WTC11 (cell line): Measurements from ENCODE around the gene SYT9. TPM values are rescaled to one million over a fixed set of nuclear protein-coding genes. Genes with fewer than 3 reads are reported as not detected.

ENCODE experiments used
- ATAC-seq: fragments of 200-7000 bp; cut with Tn5 transposase; 2 replicates; pipeline ENCODE4 v1.10.0; 2021; ENCODE audit warnings: mild to moderate bottlenecking, moderate library complexity
- CTCF ChIA-PET: fragments of 300-600 bp; sonication (Branson Sonifier 250); formaldehyde crosslinking; loops from one replicate; lab custom pipeline; 2021; ENCODE audit warnings: antibody characterized with exemption; lab: Charles Lee
- POLR2A ChIA-PET: fragments of 350-600 bp; sonication (Branson Sonifier 250); formaldehyde crosslinking; loops from one replicate; lab custom pipeline; 2021; ENCODE audit warnings: antibody characterized with exemption; lab: Charles Lee
- DNase-seq: peaks from one replicate; pipeline ENCODE4 v3.0.0; 2021; ENCODE audit warnings: low spot score
- H3K27ac Mint-ChIP-seq: 2 replicates; pipeline ENCODE4 v1.8.0; 2021; ENCODE audit warnings: mixed read lengths
- H3K27me3 Mint-ChIP-seq: 2 replicates; pipeline ENCODE4 v1.8.0; 2021; ENCODE audit warnings: low read depth, mild to moderate bottlenecking, moderate library complexity, mixed read lengths
- H3K36me3 Mint-ChIP-seq: 2 replicates; pipeline ENCODE4 v1.8.0; 2021; ENCODE audit warnings: mixed read lengths
- H3K4me1 Mint-ChIP-seq: 2 replicates; pipeline ENCODE4 v1.8.0; 2022; ENCODE audit warnings: mixed read lengths
- H3K4me3 Mint-ChIP-seq: 2 replicates; pipeline ENCODE4 v1.8.0; 2021; ENCODE audit warnings: mild to moderate bottlenecking, moderate library complexity, mixed read lengths
- H3K9me3 Mint-ChIP-seq: 2 replicates; pipeline ENCODE4 v1.8.0; 2021; ENCODE audit warnings: mixed read lengths
- CREM ChIP-seq: sonication (generic); formaldehyde crosslinking; IDR thresholded peaks from 2 replicates; pipeline ENCODE4 v1.8.1; 2022; ENCODE audit warnings: mild to moderate bottlenecking, missing genetic modification reagents, moderate library complexity
- FOXJ3 ChIP-seq: sonication (generic); formaldehyde crosslinking; IDR thresholded peaks from 2 replicates; pipeline ENCODE4 v1.9.0; 2021; ENCODE audit warnings: missing genetic modification reagents, mild to moderate bottlenecking, borderline replicate concordance
- FOXP1 ChIP-seq: sonication (generic); formaldehyde crosslinking; IDR thresholded peaks from 2 replicates; pipeline ENCODE4 v1.8.0; 2022; ENCODE audit warnings: missing genetic modification reagents, mild to moderate bottlenecking, moderate library complexity, borderline replicate concordance
- HMGXB4 ChIP-seq: sonication (generic); formaldehyde crosslinking; IDR thresholded peaks from 2 replicates; pipeline ENCODE4 v1.8.1; 2023; ENCODE audit warnings: mild to moderate bottlenecking, moderate library complexity, missing genetic modification reagents
- IRF2 ChIP-seq: sonication (generic); formaldehyde crosslinking; IDR thresholded peaks from 2 replicates; pipeline ENCODE4 v1.8.0; 2022; ENCODE audit warnings: low read depth, missing genetic modification reagents, borderline replicate concordance
- NFYB ChIP-seq: sonication (generic); formaldehyde crosslinking; conservative IDR thresholded peaks from 2 replicates; pipeline ENCODE4 v1.8.0; 2022; ENCODE audit warnings: low read depth, missing genetic modification reagents
- PREB ChIP-seq: sonication (generic); formaldehyde crosslinking; IDR thresholded peaks from 2 replicates; pipeline ENCODE4 v1.8.1; 2022; ENCODE audit warnings: mild to moderate bottlenecking, missing genetic modification reagents, moderate library complexity, borderline replicate concordance
- SMAD3 ChIP-seq: sonication (generic); formaldehyde crosslinking; IDR thresholded peaks from 2 replicates; pipeline ENCODE4 v1.8.0; 2022; ENCODE audit warnings: missing genetic modification reagents, mild to moderate bottlenecking, borderline replicate concordance
- ZNF219 ChIP-seq: sonication (generic); formaldehyde crosslinking; IDR thresholded peaks from 2 replicates; pipeline ENCODE4 v1.8.0; 2023; ENCODE audit warnings: missing genetic modification reagents, mild to moderate bottlenecking, borderline replicate concordance
- ZNF232 ChIP-seq: sonication (generic); formaldehyde crosslinking; IDR thresholded peaks from 2 replicates; pipeline ENCODE4 v1.8.0; 2022; ENCODE audit warnings: mild to moderate bottlenecking, missing genetic modification reagents
- ZNF396 ChIP-seq: fragments of 250-450 bp; sonication (Bioruptor Pico); IDR thresholded peaks from 2 replicates; pipeline ENCODE4 v1.8.0; 2021; ENCODE audit warnings: mild to moderate bottlenecking, moderate library complexity, borderline replicate concordance
- ZNF416 ChIP-seq: fragments of 250-450 bp; sonication (Bioruptor Pico); IDR thresholded peaks from 2 replicates; pipeline ENCODE4 v1.9.0; 2021; ENCODE audit warnings: mild to moderate bottlenecking, inconsistent platforms
- ZNF425 ChIP-seq: fragments of 250-450 bp; sonication (Bioruptor Pico); conservative IDR thresholded peaks from 2 replicates; pipeline ENCODE4 v1.9.0; 2021; ENCODE audit warnings: mild to moderate bottlenecking
- total RNA-seq: library from RNA; stranded (reverse); gene quantifications from 3 replicates; pipeline ENCODE4 v1.2.3, GENCODE V29; 2021
- TF ChIP-seq, protein P1 (sequence below): sonication (generic); formaldehyde crosslinking; IDR thresholded peaks from 2 replicates; pipeline ENCODE4 v1.8.0; 2022; ENCODE audit warnings: mild to moderate bottlenecking, missing genetic modification reagents
- TF ChIP-seq, protein P2 (sequence below): sonication (generic); formaldehyde crosslinking; IDR thresholded peaks from 2 replicates; pipeline ENCODE4 v1.8.1; 2023; ENCODE audit warnings: mild to moderate bottlenecking, missing genetic modification reagents, moderate library complexity
- TF ChIP-seq, protein P3 (sequence below): sonication (generic); formaldehyde crosslinking; IDR thresholded peaks from 2 replicates; pipeline ENCODE4 v1.8.0; 2022; ENCODE audit warnings: mild to moderate bottlenecking, missing genetic modification reagents

The SYT9 gene
- total RNA-seq, 1 experiment from 2014 or later = 1.3 TPM

GRCh38 chr11:7251836-7252682 lies at the start of gene SYT9 (continued):
- peak; percentile 92 for TF ChIP-seq HMGXB4 (CRISPR knock-in tag)
- no peak for TF ChIP-seq NFYB
- TF ChIP-seq, all 79 proteins: peak for 12

GRCh38 chr11:7202412-7202811 lies 49.3 kb upstream of the SYT9 start:
- Mint-ChIP-seq H3K36me3 (no peaks in the 10 kb centered on the region), H3K27ac (no peak overlapping the region), H3K9me3 (no peaks in the 10 kb centered on the region), H3K4me1 (no peaks in the 10 kb centered on the region), H3K27me3 (peaks cover 6% of the 10 kb centered on the region; the same call in 1 of the 2 replicates), H3K4me3 (no peak overlapping the region)
- CTCF ChIA-PET = no interaction called here
- DNase-seq (no peak), ATAC-seq (no peak)
- POLR2A ChIA-PET = no interaction called here
- TF ChIP-seq, protein P1, sequence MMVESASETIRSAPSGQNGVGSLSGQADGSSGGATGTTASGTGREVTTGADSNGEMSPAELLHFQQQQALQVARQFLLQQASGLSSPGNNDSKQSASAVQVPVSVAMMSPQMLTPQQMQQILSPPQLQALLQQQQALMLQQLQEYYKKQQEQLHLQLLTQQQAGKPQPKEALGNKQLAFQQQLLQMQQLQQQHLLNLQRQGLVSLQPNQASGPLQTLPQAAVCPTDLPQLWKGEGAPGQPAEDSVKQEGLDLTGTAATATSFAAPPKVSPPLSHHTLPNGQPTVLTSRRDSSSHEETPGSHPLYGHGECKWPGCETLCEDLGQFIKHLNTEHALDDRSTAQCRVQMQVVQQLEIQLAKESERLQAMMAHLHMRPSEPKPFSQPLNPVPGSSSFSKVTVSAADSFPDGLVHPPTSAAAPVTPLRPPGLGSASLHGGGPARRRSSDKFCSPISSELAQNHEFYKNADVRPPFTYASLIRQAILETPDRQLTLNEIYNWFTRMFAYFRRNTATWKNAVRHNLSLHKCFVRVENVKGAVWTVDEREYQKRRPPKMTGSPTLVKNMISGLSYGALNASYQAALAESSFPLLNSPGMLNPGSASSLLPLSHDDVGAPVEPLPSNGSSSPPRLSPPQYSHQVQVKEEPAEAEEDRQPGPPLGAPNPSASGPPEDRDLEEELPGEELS (CRISPR knock-in tag) = no peak
- TF ChIP-seq ZNF396 (CRISPR knock-in tag) = no peak
- TF ChIP-seq, protein P2, sequence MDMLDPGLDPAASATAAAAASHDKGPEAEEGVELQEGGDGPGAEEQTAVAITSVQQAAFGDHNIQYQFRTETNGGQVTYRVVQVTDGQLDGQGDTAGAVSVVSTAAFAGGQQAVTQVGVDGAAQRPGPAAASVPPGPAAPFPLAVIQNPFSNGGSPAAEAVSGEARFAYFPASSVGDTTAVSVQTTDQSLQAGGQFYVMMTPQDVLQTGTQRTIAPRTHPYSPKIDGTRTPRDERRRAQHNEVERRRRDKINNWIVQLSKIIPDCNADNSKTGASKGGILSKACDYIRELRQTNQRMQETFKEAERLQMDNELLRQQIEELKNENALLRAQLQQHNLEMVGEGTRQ (CRISPR knock-in tag) = no peak
- TF ChIP-seq ZNF416 = no peak
- no peak for TF ChIP-seq PREB (CRISPR knock-in tag)
- TF ChIP-seq, protein P3, sequence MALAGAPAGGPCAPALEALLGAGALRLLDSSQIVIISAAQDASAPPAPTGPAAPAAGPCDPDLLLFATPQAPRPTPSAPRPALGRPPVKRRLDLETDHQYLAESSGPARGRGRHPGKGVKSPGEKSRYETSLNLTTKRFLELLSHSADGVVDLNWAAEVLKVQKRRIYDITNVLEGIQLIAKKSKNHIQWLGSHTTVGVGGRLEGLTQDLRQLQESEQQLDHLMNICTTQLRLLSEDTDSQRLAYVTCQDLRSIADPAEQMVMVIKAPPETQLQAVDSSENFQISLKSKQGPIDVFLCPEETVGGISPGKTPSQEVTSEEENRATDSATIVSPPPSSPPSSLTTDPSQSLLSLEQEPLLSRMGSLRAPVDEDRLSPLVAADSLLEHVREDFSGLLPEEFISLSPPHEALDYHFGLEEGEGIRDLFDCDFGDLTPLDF (CRISPR knock-in tag) = no peak
- TF ChIP-seq FOXJ3 (CRISPR knock-in tag) = no peak
- TF ChIP-seq ZNF232 (CRISPR knock-in tag) = no peak
- no peak for TF ChIP-seq ZNF425 (CRISPR knock-in tag)
- TF ChIP-seq CREM (CRISPR knock-in tag) = no peak
- no peak for TF ChIP-seq IRF2 (CRISPR knock-in tag)
- TF ChIP-seq FOXP1 (CRISPR knock-in tag) = no peak
- TF ChIP-seq ZNF219 (CRISPR knock-in tag) = no peak
- no peak for TF ChIP-seq SMAD3
